PC-3 (cell line): ENCODE data around the gene AUTS2. TPM values are rescaled to one million over a fixed set of nuclear protein-coding genes. Genes with fewer than 3 reads are reported as not detected.

Experiments
- ATAC-seq: fragments of 200-7000 bp; cut with Tn5 transposase; 2 replicates; pipeline ENCODE4 v1.9.1; 2020; ENCODE audit warnings: mild to moderate bottlenecking, moderate library complexity
- BruUV-seq: library from RNA; stranded (reverse); fragments of 400-500 nt; replicated peaks from 2 replicates; lab custom pipeline; 2021; lab: Mats Ljungman, UMichigan
- CTCF ChIA-PET: fragments of 300-600 bp; sonication (Branson Sonifier 250); formaldehyde crosslinking; loops from one replicate; lab custom pipeline; 2022; ENCODE audit warnings: antibody characterized with exemption; lab: Charles Lee
- POLR2A ChIA-PET: fragments of 300-600 bp; sonication (Branson Sonifier 250); formaldehyde crosslinking; loops from one replicate; lab custom pipeline; 2022; ENCODE audit warnings: antibody characterized with exemption; ENCODE audit not compliant: unreplicated experiment; lab: Charles Lee
- DNase-seq: peaks from one replicate; pipeline ENCODE4 v3.0.0-alpha.2; 2015
- H2AFZ ChIP-seq: fragments of 300-600 bp; sonication (generic); 2 replicates; pipeline ENCODE4 v1.6.0; 2016; ENCODE audit warnings: antibody characterized with exemption, low read length
- H3F3A ChIP-seq: fragments of 300-600 bp; sonication (generic); one replicate; pipeline ENCODE4 v1.6.0; 2017; ENCODE audit warnings: antibody characterized with exemption, low read length, control low read depth, mild to moderate bottlenecking; ENCODE audit not compliant: unreplicated experiment
- H3K27ac ChIP-seq: fragments of 300-600 bp; sonication (generic); 2 replicates; pipeline ENCODE4 v1.5.1; 2016; ENCODE audit warnings: mild to moderate bottlenecking, low read length
- H3K27me3 ChIP-seq: fragments of 300-600 bp; sonication (generic); 2 replicates; pipeline ENCODE4 v1.6.1; 2016; ENCODE audit warnings: low read length, mixed read lengths
- H3K36me3 ChIP-seq: fragments of 300-600 bp; sonication (generic); 2 replicates; pipeline ENCODE4 v1.6.1; 2016; ENCODE audit warnings: low read depth, mixed run types, low read length, mixed read lengths
- H3K4me1 ChIP-seq: fragments of 300-600 bp; sonication (generic); 2 replicates; pipeline ENCODE4 v1.5.1; 2016; ENCODE audit warnings: low read length; ENCODE audit not compliant: insufficient read depth
- H3K4me2 ChIP-seq: fragments of 300-600 bp; sonication (generic); 2 replicates; pipeline ENCODE4 v1.6.0; 2016; ENCODE audit warnings: low read length
- H3K4me3 ChIP-seq: fragments of 300-600 bp; sonication (generic); 2 replicates; pipeline ENCODE4 v1.5.1; 2016; ENCODE audit warnings: mild to moderate bottlenecking, low read length, mixed read lengths
- H3K79me2 ChIP-seq: fragments of 300-600 bp; sonication (generic); 2 replicates; pipeline ENCODE4 v1.6.1; 2017; ENCODE audit warnings: low read length, mixed read lengths
- H3K9ac ChIP-seq: fragments of 300-600 bp; sonication (generic); 2 replicates; pipeline ENCODE4 v1.6.0; 2016; ENCODE audit warnings: mild to moderate bottlenecking, low read length
- H3K9me2 ChIP-seq: fragments of 300-600 bp; sonication (generic); replicated peaks from 2 replicates; pipeline ENCODE4 v1.6.1; 2016; ENCODE audit warnings: mixed run types, low read length, mixed read lengths
- H3K9me3 ChIP-seq: fragments of 300-600 bp; sonication (generic); 2 replicates; pipeline ENCODE4 v1.6.1; 2016; ENCODE audit warnings: low read length, mixed read lengths
- H4K20me1 ChIP-seq: fragments of 300-600 bp; sonication (generic); 2 replicates; pipeline ENCODE4 v1.6.1; 2016; ENCODE audit warnings: low read length, mixed read lengths
- CTCF ChIP-seq: fragments of 300-600 bp; sonication (generic); conservative IDR thresholded peaks from 2 replicates; pipeline ENCODE4 v1.5.1; 2017; ENCODE audit warnings: antibody characterized with exemption, low read depth, mild to moderate bottlenecking, low read length
- EZH2 ChIP-seq: fragments of 300-600 bp; sonication (generic); IDR thresholded peaks from one replicate; pipeline ENCODE4 v1.6.1; 2017; ENCODE audit warnings: antibody characterized with exemption, mild to moderate bottlenecking, low read length; ENCODE audit not compliant: unreplicated experiment
- EZH2phosphoT487 ChIP-seq: fragments of 300-600 bp; sonication (generic); IDR thresholded peaks from 2 replicates; pipeline ENCODE4 v1.6.1; 2018; ENCODE audit warnings: mild to moderate bottlenecking, antibody characterized with exemption, low read length, borderline replicate concordance
- intact Hi-C: fragments of 100-400 bp; cut with micrococcal nuclease; formaldehyde crosslinking; loops from 2 replicates; pipeline ENCODE4 v1.9.0; 2023
- total RNA-seq: library from RNA; depleted of rRNA; stranded (reverse); fragments of >200 nt; gene quantifications from 2 replicates; pipeline ENCODE4 v1.2.3, GENCODE V29; 2014

Gene AUTS2
- total RNA-seq, 1 experiment from 2014 or later = not detected

GRCh38 chr7:70608229-70608628 is 1010.0 kb downstream of the AUTS2 start:
- H3K27me3 ChIP-seq = no peaks in the 10 kb centered on the region
- no peaks in the 10 kb centered on the region for H3K36me3 ChIP-seq
- H3K4me1 ChIP-seq = no peaks in the 10 kb centered on the region
- ChIA-PET CTCF (no interaction called here), POLR2A (no interaction called here)
- no peak overlapping the region for H3K27ac ChIP-seq
- H3K79me2 ChIP-seq = no peaks in the 10 kb centered on the region
- H3F3A ChIP-seq = no peaks in the 10 kb centered on the region
- BruUV-seq = no TSS peak
- no peaks in the 10 kb centered on the region for H3K9me2 ChIP-seq
- no peak for DNase-seq
- no peak overlapping the region for H2AFZ ChIP-seq
- ATAC-seq = no peak
- peaks cover 9% of the 10 kb centered on the region; the same call in 1 of the 2 replicates for H3K9me3 ChIP-seq
- no peaks in the 10 kb centered on the region for H4K20me1 ChIP-seq
- intact Hi-C loops = no loop called here
- no peak overlapping the region for H3K9ac ChIP-seq
- H3K4me3 ChIP-seq = no peak overlapping the region
- no peak overlapping the region for H3K4me2 ChIP-seq
- TF ChIP-seq CTCF = no peak
- no peak for TF ChIP-seq EZH2phosphoT487
- no peak for TF ChIP-seq EZH2

- no TSS peak for BruUV-seq
- intact Hi-C loops = no loop called here
- CTCF ChIA-PET = no interaction called here
These were observed 1014.5 kb downstream of the AUTS2 start for GRCh38 chr7:70612811-70613210.

More at GRCh38 chr7:70612811-70613210, 1014.5 kb downstream of the AUTS2 start:
- TF ChIP-seq CTCF (no peak), EZH2phosphoT487 (no peak), EZH2 (no peak)
- H3K27ac ChIP-seq = no peak overlapping the region
- no peak overlapping the region for H2AFZ ChIP-seq
- no peak overlapping the region for H3K4me3 ChIP-seq
- ATAC-seq = no peak
- H3F3A ChIP-seq = no peaks in the 10 kb centered on the region
- no peaks in the 10 kb centered on the region for H3K4me1 ChIP-seq
- H3K27me3 ChIP-seq = no peaks in the 10 kb centered on the region
- no peaks in the 10 kb centered on the region for H3K9me2 ChIP-seq
- no peak for DNase-seq
- no peaks in the 10 kb centered on the region for H3K36me3 ChIP-seq
- no peak overlapping the region for H3K4me2 ChIP-seq
- H3K9me3 ChIP-seq = peaks cover 9% of the 10 kb centered on the region; the same call in 1 of the 2 replicates
- POLR2A ChIA-PET = no interaction called here
- no peak overlapping the region for H3K9ac ChIP-seq
- no peaks in the 10 kb centered on the region for H3K79me2 ChIP-seq
- no peaks in the 10 kb centered on the region for H4K20me1 ChIP-seq
